A549 (cell line): ENCODE results near the gene IL4R.

Experiments
- BHLHE40 ChIP-seq: IDR thresholded peaks from 2 replicates; pipeline ENCODE4 v1.6.1; 2012; ENCODE audit warnings: low read depth, low read length, inconsistent platforms
- CBX8 ChIP-seq: fragments of 200-600 bp; sonication (generic); IDR thresholded peaks from 2 replicates; pipeline ENCODE4 v1.6.1; 2016
- POLR2A ChIP-seq: IDR thresholded peaks from 2 replicates; pipeline ENCODE4 v1.6.1; 2012; ENCODE audit warnings: mild to moderate bottlenecking, low read length
- TF ChIP-seq, protein P1 (sequence below): fragments of >200 bp; sonication (Bioruptor Twin); formaldehyde crosslinking; IDR thresholded peaks from 3 replicates; pipeline ENCODE4 v1.5.1; 2016

DNA sequence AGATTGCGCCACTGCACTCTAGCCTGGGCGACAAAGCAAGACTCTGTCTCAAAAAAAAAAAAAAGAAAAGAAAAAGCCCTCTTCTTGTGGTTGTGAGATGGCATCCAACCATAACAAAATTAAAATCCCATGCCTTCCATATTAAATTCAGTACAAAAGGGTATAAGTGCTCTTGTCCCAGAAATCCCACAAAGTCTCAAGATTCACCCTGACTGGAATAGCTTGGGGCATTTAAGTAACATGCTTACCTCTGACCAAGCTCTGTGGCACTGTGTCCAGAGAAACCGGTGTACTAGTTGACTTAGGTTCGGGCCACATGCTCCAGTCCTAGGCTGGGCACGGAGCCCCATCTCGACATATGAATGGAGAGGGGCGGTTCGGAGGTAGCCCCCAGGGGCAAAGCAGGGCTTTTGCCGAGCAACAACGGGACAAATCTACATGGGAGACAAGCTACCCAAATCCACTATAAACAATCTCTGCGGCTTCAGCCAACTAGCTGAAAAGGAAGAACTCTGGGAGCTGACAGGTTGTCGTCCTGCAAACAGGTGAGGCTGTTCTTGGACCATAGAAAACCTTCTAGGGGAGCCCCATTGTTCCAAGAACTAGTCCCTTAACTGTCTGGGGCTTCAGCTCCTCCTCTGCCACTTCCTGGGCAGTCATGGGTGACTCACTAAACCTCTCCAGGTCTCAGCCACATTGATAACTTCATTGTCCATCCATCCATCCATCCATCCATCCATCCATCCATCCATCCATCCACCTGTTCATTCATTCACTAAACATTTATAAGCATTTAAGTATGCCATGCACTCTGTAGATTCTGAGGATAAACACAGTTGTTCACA, 10.3 kb upstream of the IL4R start:
- no peak for TF ChIP-seq BHLHE40
- TF ChIP-seq, protein P1, sequence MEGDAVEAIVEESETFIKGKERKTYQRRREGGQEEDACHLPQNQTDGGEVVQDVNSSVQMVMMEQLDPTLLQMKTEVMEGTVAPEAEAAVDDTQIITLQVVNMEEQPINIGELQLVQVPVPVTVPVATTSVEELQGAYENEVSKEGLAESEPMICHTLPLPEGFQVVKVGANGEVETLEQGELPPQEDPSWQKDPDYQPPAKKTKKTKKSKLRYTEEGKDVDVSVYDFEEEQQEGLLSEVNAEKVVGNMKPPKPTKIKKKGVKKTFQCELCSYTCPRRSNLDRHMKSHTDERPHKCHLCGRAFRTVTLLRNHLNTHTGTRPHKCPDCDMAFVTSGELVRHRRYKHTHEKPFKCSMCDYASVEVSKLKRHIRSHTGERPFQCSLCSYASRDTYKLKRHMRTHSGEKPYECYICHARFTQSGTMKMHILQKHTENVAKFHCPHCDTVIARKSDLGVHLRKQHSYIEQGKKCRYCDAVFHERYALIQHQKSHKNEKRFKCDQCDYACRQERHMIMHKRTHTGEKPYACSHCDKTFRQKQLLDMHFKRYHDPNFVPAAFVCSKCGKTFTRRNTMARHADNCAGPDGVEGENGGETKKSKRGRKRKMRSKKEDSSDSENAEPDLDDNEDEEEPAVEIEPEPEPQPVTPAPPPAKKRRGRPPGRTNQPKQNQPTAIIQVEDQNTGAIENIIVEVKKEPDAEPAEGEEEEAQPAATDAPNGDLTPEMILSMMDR = no peak
- TF ChIP-seq CBX8 = no peak
- no peak for TF ChIP-seq POLR2A
